Neural progenitor cell (in vitro differentiated cells): Measurements from ENCODE around the gene SIGMAR1. TPM values are rescaled to one million over a fixed set of nuclear protein-coding genes. Genes with fewer than 3 reads are reported as not detected.

Source experiments
- DNase-seq: peaks from one replicate; pipeline ENCODE4 v3.0.0-alpha.2; 2016; ENCODE audit warnings: low spot score
- H2AFZ ChIP-seq: fragments of 200-600 bp; sonication (generic); replicated peaks from 2 replicates; pipeline ENCODE4 v1.6.1; 2016; ENCODE audit warnings: antibody characterized with exemption
- H3F3A ChIP-seq: fragments of 200-600 bp; sonication (generic); 2 replicates; pipeline ENCODE4 v1.6.1; 2016; ENCODE audit warnings: antibody characterized with exemption, low read depth
- H3K27ac ChIP-seq: fragments of 200-600 bp; sonication (generic); 2 replicates; pipeline ENCODE4 v1.5.1; 2016; ENCODE audit warnings: mild to moderate bottlenecking
- H3K27me3 ChIP-seq: fragments of 200-600 bp; sonication (generic); 2 replicates; pipeline ENCODE4 v1.6.1; 2016; ENCODE audit warnings: mild to moderate bottlenecking, moderate library complexity
- H3K36me3 ChIP-seq: fragments of 200-600 bp; sonication (generic); 2 replicates; pipeline ENCODE4 v1.5.1; 2016
- H3K4me1 ChIP-seq: fragments of 200-600 bp; sonication (generic); 2 replicates; pipeline ENCODE4 v1.6.1; 2016; ENCODE audit warnings: mixed run types
- H3K4me2 ChIP-seq: fragments of 200-600 bp; sonication (generic); 2 replicates; pipeline ENCODE4 v1.6.1; 2016
- H3K4me3 ChIP-seq: fragments of 200-600 bp; sonication (generic); 2 replicates; pipeline ENCODE4 v1.5.1; 2016
- H3K79me2 ChIP-seq: fragments of 200-600 bp; sonication (generic); 2 replicates; pipeline ENCODE4 v1.6.1; 2016; ENCODE audit warnings: low read depth
- H3K9ac ChIP-seq: fragments of 200-600 bp; sonication (generic); 2 replicates; pipeline ENCODE4 v1.6.1; 2016
- H3K9me3 ChIP-seq: fragments of 200-600 bp; sonication (generic); 2 replicates; pipeline ENCODE4 v1.5.1; 2016; ENCODE audit warnings: low read depth
- H4K20me1 ChIP-seq: fragments of 200-600 bp; sonication (generic); 2 replicates; pipeline ENCODE4 v1.6.1; 2016; ENCODE audit warnings: low read depth
- H3K27ac Mint-ChIP-seq: 3 replicates; pipeline ENCODE4 v1.8.0; 2021; ENCODE audit warnings: mixed read lengths
- H3K27me3 Mint-ChIP-seq: 2 replicates; pipeline ENCODE4 v1.8.0; 2022; ENCODE audit warnings: low read depth, mild to moderate bottlenecking, inconsistent platforms, moderate library complexity, mixed read lengths; ENCODE audit not compliant: insufficient read depth
- H3K36me3 Mint-ChIP-seq: 3 replicates; pipeline ENCODE4 v1.8.0; 2021; ENCODE audit warnings: mixed read lengths
- H3K4me1 Mint-ChIP-seq: 3 replicates; pipeline ENCODE4 v1.8.0; 2021; ENCODE audit warnings: mixed read lengths
- H3K4me3 Mint-ChIP-seq: 3 replicates; pipeline ENCODE4 v1.8.0; 2021; ENCODE audit warnings: mild to moderate bottlenecking, moderate library complexity, mixed read lengths
- H3K9me3 Mint-ChIP-seq: 3 replicates; pipeline ENCODE4 v1.8.0; 2020; ENCODE audit warnings: mixed read lengths
- EZH2 ChIP-seq: fragments of 200-600 bp; sonication (generic); IDR thresholded peaks from 2 replicates; pipeline ENCODE4 v1.6.1; 2017; ENCODE audit warnings: antibody characterized with exemption, mild to moderate bottlenecking, moderate library complexity
- EZH2phosphoT487 ChIP-seq: fragments of 200-600 bp; sonication (generic); IDR thresholded peaks from 2 replicates; pipeline ENCODE4 v1.6.1; 2017; ENCODE audit warnings: antibody characterized with exemption
- total RNA-seq: library from RNA; depleted of rRNA; stranded (reverse); fragments of >200 nt; gene quantifications from 2 replicates; pipeline ENCODE4 v1.2.3, GENCODE V29; 2015; ENCODE audit warnings: low replicate concordance
- TF ChIP-seq, protein P1 (sequence below): fragments of 200-600 bp; sonication (generic); IDR thresholded peaks from 2 replicates; pipeline ENCODE4 v1.5.1; 2017; ENCODE audit warnings: antibody characterized with exemption, mild to moderate bottlenecking

Gene SIGMAR1
- total RNA-seq, 1 donor from 2014 or later: 37.8 TPM

DNA sequence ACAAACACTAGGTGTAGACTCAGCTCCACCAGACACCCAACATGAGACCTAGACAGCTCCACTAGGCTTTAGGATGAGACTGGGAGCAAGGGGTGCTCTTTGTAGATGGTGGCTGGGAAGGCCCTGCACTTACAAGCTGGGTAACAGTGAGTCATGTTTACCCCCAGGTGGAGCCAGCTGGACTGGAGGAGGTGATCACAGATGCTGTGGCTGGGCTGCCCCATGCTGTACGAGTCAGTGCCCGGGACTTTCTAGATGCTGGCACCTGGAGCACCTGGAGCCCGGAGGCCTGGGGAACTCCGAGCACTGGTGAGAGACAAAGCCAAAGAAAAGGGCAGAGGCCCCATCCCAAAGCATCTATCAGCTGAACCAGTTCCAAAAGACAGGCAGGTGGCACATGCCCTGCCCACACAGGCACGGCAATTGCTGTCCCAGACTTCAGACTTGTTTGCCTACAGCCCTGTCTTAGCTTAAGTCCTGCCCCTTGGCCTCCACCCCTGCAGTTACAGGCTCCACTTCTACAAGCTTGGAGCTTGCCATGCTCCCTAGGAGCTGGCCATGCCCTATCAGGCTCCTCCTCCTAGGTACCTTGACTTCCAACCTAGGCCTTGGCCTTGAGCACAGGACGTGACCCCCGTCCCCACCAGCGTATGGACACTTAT, 22.1 kb upstream of the SIGMAR1 start:
- Mint-ChIP-seq H3K9me3 (no peaks in the 10 kb centered on the region), H3K36me3 (no peaks in the 10 kb centered on the region), H3K4me1 (peaks cover 16% of the 10 kb centered on the region), H3K27me3 (peaks cover 6% of the 10 kb centered on the region), H3K4me3 (no peak overlapping the region), H3K27ac (no peak overlapping the region)
- no peak overlapping the region for H2AFZ ChIP-seq
- H4K20me1 ChIP-seq: peaks cover 12% of the 10 kb centered on the region
- H3K27me3 ChIP-seq: no peaks in the 10 kb centered on the region
- no peaks in the 10 kb centered on the region for H3K79me2 ChIP-seq
- H3K36me3 ChIP-seq: no peaks in the 10 kb centered on the region
- H3K4me2 ChIP-seq: no peak overlapping the region
- no peak overlapping the region for H3K27ac ChIP-seq
- H3F3A ChIP-seq: peaks cover 7% of the 10 kb centered on the region
- H3K9ac ChIP-seq: no peak overlapping the region
- H3K9me3 ChIP-seq: no peaks in the 10 kb centered on the region
- no peak for TF ChIP-seq EZH2phosphoT487
- no peak for TF ChIP-seq EZH2
- TF ChIP-seq, protein P1, sequence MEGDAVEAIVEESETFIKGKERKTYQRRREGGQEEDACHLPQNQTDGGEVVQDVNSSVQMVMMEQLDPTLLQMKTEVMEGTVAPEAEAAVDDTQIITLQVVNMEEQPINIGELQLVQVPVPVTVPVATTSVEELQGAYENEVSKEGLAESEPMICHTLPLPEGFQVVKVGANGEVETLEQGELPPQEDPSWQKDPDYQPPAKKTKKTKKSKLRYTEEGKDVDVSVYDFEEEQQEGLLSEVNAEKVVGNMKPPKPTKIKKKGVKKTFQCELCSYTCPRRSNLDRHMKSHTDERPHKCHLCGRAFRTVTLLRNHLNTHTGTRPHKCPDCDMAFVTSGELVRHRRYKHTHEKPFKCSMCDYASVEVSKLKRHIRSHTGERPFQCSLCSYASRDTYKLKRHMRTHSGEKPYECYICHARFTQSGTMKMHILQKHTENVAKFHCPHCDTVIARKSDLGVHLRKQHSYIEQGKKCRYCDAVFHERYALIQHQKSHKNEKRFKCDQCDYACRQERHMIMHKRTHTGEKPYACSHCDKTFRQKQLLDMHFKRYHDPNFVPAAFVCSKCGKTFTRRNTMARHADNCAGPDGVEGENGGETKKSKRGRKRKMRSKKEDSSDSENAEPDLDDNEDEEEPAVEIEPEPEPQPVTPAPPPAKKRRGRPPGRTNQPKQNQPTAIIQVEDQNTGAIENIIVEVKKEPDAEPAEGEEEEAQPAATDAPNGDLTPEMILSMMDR: no peak
- H3K4me3 ChIP-seq: no peak overlapping the region
- DNase-seq: no peak
- no peaks in the 10 kb centered on the region for H3K4me1 ChIP-seq

DNA sequence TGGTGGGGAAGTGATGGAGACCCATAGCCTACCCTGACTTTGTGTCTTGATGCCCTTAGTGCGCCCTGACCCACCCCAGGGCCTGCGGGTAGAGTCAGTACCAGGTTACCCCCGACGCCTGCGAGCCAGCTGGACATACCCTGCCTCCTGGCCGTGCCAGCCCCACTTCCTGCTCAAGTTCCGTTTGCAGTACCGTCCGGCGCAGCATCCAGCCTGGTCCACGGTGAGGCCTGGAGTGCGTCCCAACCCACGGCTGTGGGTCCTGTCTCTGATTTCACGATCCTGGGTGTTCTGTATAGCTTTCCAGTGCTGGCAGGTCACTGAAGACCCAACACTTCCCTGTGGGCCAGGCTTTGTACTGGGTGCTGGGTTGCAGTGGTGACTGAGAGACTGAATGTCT, 20.9 kb upstream of the SIGMAR1 start:
- no peaks in the 10 kb centered on the region for H3K36me3 Mint-ChIP-seq
- H3K9ac ChIP-seq: no peak overlapping the region
- H3K4me3 Mint-ChIP-seq: no peak overlapping the region
- peaks cover 4% of the 10 kb centered on the region for H3K27me3 Mint-ChIP-seq
- H3K9me3 ChIP-seq: no peaks in the 10 kb centered on the region
- H4K20me1 ChIP-seq: no peaks in the 10 kb centered on the region
- H3K4me1 ChIP-seq: peaks cover 7% of the 10 kb centered on the region
- DNase-seq: no peak
- H3F3A ChIP-seq: no peaks in the 10 kb centered on the region
- no peaks in the 10 kb centered on the region for H3K79me2 ChIP-seq
- H3K4me3 ChIP-seq: no peak overlapping the region
- TF ChIP-seq, protein P1: no peak
- no peaks in the 10 kb centered on the region for H3K27me3 ChIP-seq
- no peak overlapping the region for H3K4me2 ChIP-seq
- H3K9me3 Mint-ChIP-seq: no peaks in the 10 kb centered on the region
- H3K27ac Mint-ChIP-seq: no peak overlapping the region
- no peak overlapping the region for H2AFZ ChIP-seq
- H3K4me1 Mint-ChIP-seq: peaks cover 18% of the 10 kb centered on the region
- H3K36me3 ChIP-seq: no peaks in the 10 kb centered on the region
- H3K27ac ChIP-seq: no peak overlapping the region

DNA sequence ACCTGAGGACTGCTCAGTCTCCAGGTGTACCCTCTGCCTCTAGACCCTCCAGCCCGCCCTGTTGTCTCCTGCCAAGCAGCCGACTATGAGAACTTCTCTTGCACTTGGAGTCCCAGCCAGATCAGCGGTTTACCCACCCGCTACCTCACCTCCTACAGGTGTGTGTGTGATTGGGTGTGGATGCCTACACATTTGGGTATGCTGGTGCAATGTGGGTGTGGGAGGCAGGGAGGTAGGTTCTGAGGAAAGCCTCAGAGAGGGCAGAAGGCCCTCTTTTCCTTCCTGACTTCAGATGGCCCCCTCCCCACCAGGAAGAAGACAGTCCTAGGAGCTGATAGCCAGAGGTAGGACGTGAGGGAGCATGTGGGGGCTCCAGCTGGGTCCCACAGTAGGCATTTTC, 19.4 kb upstream of the SIGMAR1 start:
- Histone ChIP-seq H3K4me3 (no peak overlapping the region), H3K4me2 (no peak overlapping the region), H4K20me1 (no peaks in the 10 kb centered on the region), H3K9ac (no peak overlapping the region), H3K36me3 (no peaks in the 10 kb centered on the region), H3K79me2 (no peaks in the 10 kb centered on the region), H3F3A (peaks cover 10% of the 10 kb centered on the region), H3K9me3 (no peaks in the 10 kb centered on the region), H3K27me3 (no peaks in the 10 kb centered on the region), H3K4me1 (peaks cover 16% of the 10 kb centered on the region), H3K27ac (no peak overlapping the region), H2AFZ (no peak overlapping the region)
- no peak for DNase-seq
- H3K4me1 Mint-ChIP-seq: peaks cover 32% of the 10 kb centered on the region
- peaks cover 3% of the 10 kb centered on the region for H3K27me3 Mint-ChIP-seq
- H3K9me3 Mint-ChIP-seq: no peaks in the 10 kb centered on the region
- no peaks in the 10 kb centered on the region for H3K36me3 Mint-ChIP-seq
- no peak overlapping the region for H3K4me3 Mint-ChIP-seq
- TF ChIP-seq EZH2: no peak
- no peak for TF ChIP-seq EZH2phosphoT487
- TF ChIP-seq, protein P1: no peak
- H3K27ac Mint-ChIP-seq: no peak overlapping the region
